ENCODE results near the gene INPP5F.

The INPP5F gene

DNA sequence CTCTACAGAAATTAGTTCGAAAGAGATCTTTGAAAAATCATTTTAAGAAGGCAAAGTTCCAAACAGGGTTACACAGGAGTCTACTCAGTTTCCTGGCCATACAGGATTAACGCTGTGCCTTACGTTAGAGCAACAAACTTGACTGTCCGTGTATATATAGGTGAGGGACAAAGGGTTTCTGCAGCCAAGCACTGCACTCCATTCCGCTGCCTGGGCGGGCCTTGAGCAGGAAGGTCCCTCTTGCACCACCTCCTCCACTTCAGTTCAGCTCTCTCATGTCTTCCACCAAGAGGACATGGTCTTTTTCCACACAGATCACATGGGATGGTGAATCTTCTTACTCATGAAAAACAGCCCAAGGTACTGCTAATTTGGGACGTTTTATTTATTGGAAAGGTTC, 103.6 kb downstream of the INPP5F start:
- no peaks in the 10 kb centered on the region for H3K9me3 Mint-ChIP-seq (ENCODE audit: low read depth)
- no peaks in the 10 kb centered on the region for H3K27me3 Mint-ChIP-seq
- H3K27ac Mint-ChIP-seq = peak overlapping the region; percentile 23
- peaks cover 12% of the 10 kb centered on the region for H3K36me3 Mint-ChIP-seq
- no peak overlapping the region for H3K4me3 Mint-ChIP-seq
- H3K4me1 Mint-ChIP-seq (ENCODE audit: low read depth) = peaks cover 7% of the 10 kb centered on the region

DNA sequence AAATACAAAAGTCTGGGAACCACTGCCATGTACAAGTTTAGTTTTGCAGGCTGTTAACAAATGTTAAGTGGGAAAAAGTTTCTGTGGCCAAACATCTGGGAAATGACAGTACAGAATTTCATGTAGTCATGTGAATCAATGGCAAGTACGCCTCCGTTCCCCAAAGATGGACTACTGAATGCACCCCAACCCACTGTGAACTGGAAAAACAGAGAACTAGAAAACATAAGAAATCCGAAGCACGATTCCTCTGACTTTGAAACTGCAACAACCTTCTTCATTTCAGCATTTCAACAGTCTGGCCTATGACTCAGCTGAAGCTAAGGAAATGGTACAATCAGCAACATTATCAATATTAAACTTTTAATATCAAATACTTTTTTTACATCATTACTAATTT, 105.0 kb downstream of the INPP5F start:
- Mint-ChIP-seq H3K36me3 (peaks cover 20% of the 10 kb centered on the region), H3K27ac (no peak overlapping the region), H3K9me3 (ENCODE audit: low read depth) (no peaks in the 10 kb centered on the region), H3K4me1 (ENCODE audit: low read depth) (peaks cover 11% of the 10 kb centered on the region), H3K27me3 (no peaks in the 10 kb centered on the region), H3K4me3 (no peak overlapping the region)

DNA sequence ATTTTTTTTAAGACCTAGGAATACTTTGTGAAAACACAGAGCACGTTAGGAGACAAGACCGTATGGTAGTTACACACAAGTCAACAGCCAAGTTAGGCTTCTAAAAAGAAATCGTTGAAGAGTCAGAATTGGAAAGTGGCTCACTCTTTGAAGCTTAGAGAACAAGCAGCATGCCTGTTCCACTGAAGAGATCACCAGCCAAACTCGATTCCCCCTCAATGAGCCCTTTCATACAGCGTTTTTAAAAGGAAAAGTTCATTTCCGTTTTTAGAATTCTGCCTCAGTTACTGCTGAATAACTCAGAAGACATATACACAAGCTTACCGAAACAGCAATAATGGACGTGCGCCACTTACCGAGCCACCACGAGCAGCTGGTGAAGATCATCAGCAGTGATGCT, 105.8 kb downstream of the INPP5F start:
- peak overlapping the region; percentile 54 for H3K27ac Mint-ChIP-seq
- H3K36me3 Mint-ChIP-seq = peaks cover 22% of the 10 kb centered on the region
- no peaks in the 10 kb centered on the region for H3K9me3 Mint-ChIP-seq (ENCODE audit: low read depth)

DNA sequence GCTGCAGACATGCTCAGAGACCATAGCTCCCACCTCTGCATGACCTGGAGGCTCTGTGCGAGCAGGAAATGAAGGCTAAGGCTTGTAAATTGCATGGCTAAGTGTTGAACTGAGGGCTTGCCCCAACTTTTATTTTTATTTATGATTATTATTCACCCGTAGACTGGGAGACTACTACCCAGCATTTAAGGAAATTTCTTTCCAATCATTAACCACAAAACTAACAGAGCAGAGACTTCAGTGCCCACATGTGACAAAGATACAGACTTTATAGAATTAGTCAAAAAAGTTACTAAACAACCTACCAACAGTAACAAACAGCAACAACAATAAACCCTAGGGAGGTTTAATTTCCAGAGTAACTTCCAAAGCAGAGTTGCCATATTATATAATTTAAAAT, 107.1 kb downstream of the INPP5F start:
- no peaks in the 10 kb centered on the region for H3K9me3 Mint-ChIP-seq (ENCODE audit: low read depth)
- H3K4me1 Mint-ChIP-seq (ENCODE audit: low read depth) = peaks cover 18% of the 10 kb centered on the region
- no peaks in the 10 kb centered on the region for H3K27me3 Mint-ChIP-seq
- H3K27ac Mint-ChIP-seq = peak overlapping the region; percentile 54
- peaks cover 24% of the 10 kb centered on the region for H3K36me3 Mint-ChIP-seq
- no peak overlapping the region for H3K4me3 Mint-ChIP-seq

More for the DNA sequence above, 105.8 kb downstream of the INPP5F start:
- Mint-ChIP-seq H3K4me1 (ENCODE audit: low read depth) (peaks cover 11% of the 10 kb centered on the region), H3K27me3 (no peaks in the 10 kb centered on the region), H3K4me3 (no peak overlapping the region)

DNA sequence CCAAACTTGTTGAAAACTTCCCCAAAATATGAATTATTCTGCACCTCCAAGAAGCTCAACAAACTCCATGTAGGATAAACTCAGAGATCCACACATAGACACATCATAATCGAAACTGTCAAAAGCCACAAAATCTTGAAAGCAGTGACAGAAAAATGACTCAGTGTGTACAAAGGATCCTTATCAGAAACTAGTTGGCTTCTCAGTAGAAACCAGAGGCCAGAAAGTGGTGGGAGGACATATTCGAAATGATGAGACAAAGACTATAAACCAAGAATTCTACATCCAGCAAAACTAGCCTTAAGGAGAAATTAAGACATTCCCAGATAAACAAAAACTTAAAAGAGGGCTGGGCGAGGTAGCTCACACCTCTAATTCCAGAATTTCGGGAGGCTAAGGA, 108.3 kb downstream of the INPP5F start:
- Mint-ChIP-seq H3K36me3 (peaks cover 24% of the 10 kb centered on the region), H3K4me3 (peak overlapping the region; percentile 49), H3K27ac (peak overlapping the region; percentile 64), H3K9me3 (ENCODE audit: low read depth) (no peaks in the 10 kb centered on the region), H3K4me1 (ENCODE audit: low read depth) (peaks cover 18% of the 10 kb centered on the region), H3K27me3 (no peaks in the 10 kb centered on the region)

DNA sequence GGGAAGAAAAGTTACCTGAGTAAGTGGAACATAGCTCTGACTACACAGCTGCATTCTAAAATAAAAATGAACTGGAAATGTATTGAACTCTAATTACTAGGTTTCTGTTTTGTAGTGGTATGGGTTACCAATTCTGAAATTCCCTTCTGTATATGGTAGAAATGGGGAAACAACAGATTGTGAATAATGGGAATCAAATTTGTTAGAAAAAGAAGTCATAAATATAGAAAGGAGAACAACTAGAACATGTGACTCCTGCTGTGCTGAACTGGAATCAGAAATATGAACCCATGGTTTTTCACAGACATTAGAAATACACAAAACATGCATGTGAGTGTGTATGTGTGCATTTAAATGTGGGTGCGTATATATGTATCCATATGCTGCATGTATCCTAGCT, 119.8 kb downstream of the INPP5F start:
- H3K4me1 Mint-ChIP-seq (ENCODE audit: low read depth) = no peaks in the 10 kb centered on the region
- H3K36me3 Mint-ChIP-seq = peaks cover 17% of the 10 kb centered on the region
- no peak overlapping the region for H3K4me3 Mint-ChIP-seq
- H3K27me3 Mint-ChIP-seq = no peaks in the 10 kb centered on the region
- no peaks in the 10 kb centered on the region for H3K9me3 Mint-ChIP-seq (ENCODE audit: low read depth)
- H3K27ac Mint-ChIP-seq = no peak overlapping the region

DNA sequence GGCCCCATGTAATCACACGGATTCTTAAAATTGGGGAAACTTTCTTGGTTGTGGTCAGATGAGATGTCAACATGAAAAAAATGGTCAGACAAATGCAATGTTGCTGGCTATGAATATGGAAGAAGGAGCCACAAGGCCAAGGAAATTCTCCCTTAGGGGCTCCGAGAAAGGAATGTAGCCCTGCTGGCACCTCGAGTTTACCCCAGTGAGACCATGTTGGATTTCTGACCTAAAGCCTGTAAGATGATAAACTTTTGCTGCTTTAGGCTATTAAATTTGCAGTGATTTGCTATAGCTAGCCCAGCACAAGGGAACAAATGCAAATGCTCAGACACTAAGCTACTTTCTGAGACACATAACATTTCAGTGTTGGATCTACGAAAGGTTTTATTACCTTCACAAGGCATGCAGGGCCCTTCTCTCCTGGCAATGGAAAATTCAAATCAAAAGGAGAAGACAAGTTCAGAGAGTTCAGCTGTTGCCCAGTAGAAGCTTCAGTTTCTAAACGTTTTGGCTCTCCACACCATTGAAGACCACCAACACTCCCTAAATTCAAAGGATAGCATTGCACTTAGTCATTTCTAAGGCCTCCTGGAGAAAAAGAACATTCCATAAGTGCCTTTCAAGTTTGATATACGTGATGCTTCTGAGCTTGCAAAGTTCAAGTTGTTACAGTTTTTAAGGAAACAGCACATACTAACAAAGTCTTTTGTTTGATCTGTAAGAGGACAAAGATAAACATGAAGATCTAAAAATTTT, 123.4 kb downstream of the INPP5F start:
- peaks cover 8% of the 10 kb centered on the region for H3K36me3 Mint-ChIP-seq
- no peak overlapping the region for H3K4me3 Mint-ChIP-seq
- H3K27ac Mint-ChIP-seq = no peak overlapping the region
- H3K4me1 Mint-ChIP-seq (ENCODE audit: low read depth) = no peaks in the 10 kb centered on the region
- no peaks in the 10 kb centered on the region for H3K9me3 Mint-ChIP-seq (ENCODE audit: low read depth)
- H3K27me3 Mint-ChIP-seq = no peaks in the 10 kb centered on the region

DNA sequence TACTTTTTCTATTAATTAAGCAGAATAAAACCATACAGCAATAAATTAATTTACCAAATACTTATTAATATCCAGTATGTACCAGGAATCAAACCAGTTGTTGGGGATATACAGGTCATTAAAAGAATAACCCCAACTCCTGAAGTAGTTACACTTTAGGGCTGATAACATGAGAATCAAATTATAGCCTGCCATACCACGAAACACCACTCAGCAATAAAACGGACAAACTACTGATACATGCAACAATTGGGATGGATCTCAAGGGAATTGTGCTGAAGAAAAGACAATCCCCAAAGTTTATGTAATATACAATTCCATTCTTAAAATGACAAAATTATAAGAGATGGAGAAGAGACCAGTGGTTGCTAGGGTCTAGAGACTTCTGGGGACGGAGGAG, 124.1 kb downstream of the INPP5F start:
- Mint-ChIP-seq H3K4me3 (no peak overlapping the region), H3K9me3 (ENCODE audit: low read depth) (no peaks in the 10 kb centered on the region), H3K27ac (no peak overlapping the region), H3K4me1 (ENCODE audit: low read depth) (peaks cover under 1% of the 10 kb centered on the region), H3K27me3 (no peaks in the 10 kb centered on the region), H3K36me3 (peaks cover 7% of the 10 kb centered on the region)

DNA sequence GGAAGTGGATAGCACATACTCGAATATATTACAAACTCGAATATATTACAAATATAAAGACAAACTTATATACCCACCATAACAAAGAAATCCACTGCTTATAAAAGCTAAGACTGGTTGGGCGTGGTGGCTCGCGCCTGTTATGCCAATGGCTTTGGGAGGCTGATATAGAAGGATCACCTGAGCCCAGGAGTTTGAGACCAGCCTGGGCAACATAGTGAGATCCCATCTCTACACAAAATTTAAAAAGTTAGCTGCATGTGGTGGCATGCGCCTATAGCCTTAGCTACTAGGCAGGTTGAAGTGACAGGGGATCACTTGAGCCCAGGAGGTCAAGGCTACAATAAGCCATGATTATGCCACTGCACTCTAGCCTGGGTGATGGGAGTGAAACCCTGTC, 126.4 kb downstream of the INPP5F start:
- Mint-ChIP-seq H3K9me3 (ENCODE audit: low read depth) (no peaks in the 10 kb centered on the region), H3K36me3 (peaks cover 4% of the 10 kb centered on the region), H3K27ac (no peak overlapping the region), H3K4me3 (no peak overlapping the region), H3K27me3 (no peaks in the 10 kb centered on the region), H3K4me1 (ENCODE audit: low read depth) (peaks cover 2% of the 10 kb centered on the region)

DNA sequence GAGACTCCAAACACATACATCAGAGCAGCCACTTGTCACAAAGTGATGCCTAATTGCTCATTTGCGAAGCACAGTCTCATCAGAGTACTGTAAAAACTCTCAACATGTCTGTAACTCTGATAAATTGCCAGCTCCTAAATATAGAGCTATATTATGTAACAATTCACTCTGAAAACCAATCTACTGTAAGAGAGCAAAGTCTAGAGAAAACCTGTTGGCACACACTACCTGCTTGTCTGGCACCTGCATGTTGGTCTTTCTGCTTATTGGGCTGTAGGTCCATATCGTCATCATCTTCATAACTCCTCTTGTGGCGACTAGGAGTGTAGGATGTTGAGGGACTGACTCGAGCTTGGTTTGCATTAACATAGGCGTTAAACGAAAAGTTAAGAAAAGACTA, 127.0 kb downstream of the INPP5F start:
- Mint-ChIP-seq H3K4me1 (ENCODE audit: low read depth) (peaks cover 2% of the 10 kb centered on the region), H3K27me3 (no peaks in the 10 kb centered on the region), H3K9me3 (ENCODE audit: low read depth) (no peaks in the 10 kb centered on the region), H3K4me3 (no peak overlapping the region), H3K36me3 (peaks cover 4% of the 10 kb centered on the region), H3K27ac (no peak overlapping the region)

DNA sequence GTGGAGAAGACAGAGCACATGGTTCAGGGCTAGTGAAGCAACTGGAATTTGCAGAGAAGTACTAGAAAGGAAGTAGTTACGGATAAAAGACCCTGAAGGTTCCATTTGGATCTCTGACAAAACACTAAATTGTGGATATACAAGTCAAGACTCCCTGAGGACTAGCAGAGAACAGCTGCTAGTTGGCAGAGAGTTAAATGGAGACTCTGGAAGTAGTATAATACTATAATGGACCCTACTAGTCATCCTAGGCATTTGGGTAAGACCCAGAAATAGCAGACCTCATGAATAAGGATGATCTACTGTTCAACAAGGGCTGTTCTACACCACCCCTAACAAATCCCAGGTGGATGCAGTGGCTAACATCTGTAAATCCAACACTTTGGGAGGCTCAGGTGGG, 127.7 kb downstream of the INPP5F start:
- Mint-ChIP-seq H3K27me3 (no peaks in the 10 kb centered on the region), H3K9me3 (ENCODE audit: low read depth) (no peaks in the 10 kb centered on the region), H3K27ac (no peak overlapping the region), H3K4me1 (ENCODE audit: low read depth) (peaks cover 2% of the 10 kb centered on the region), H3K36me3 (peaks cover 4% of the 10 kb centered on the region), H3K4me3 (no peak overlapping the region)

DNA sequence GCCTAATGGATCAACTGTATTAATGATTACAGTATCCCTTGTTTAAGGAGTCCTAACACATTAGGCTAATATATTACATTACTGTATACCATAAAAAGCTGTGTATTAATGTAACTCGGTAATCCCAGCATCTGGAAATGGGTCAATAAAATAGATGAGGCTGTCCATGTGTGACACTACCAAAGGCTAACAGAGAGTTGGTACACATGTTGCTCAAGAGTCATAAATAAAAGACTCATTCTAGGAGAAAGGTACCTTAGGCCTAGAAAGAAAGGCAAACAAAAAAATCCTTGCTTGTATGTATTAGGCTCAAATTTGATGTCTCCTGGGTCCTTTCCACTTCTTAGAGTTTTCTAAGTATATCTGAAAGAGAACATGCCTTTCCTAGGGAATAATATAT, 132.2 kb downstream of the INPP5F start:
- Mint-ChIP-seq H3K36me3 (peaks cover 2% of the 10 kb centered on the region), H3K4me1 (ENCODE audit: low read depth) (peaks cover 32% of the 10 kb centered on the region), H3K9me3 (ENCODE audit: low read depth) (no peaks in the 10 kb centered on the region), H3K27me3 (no peaks in the 10 kb centered on the region), H3K27ac (no peak overlapping the region), H3K4me3 (no peak overlapping the region)

DNA sequence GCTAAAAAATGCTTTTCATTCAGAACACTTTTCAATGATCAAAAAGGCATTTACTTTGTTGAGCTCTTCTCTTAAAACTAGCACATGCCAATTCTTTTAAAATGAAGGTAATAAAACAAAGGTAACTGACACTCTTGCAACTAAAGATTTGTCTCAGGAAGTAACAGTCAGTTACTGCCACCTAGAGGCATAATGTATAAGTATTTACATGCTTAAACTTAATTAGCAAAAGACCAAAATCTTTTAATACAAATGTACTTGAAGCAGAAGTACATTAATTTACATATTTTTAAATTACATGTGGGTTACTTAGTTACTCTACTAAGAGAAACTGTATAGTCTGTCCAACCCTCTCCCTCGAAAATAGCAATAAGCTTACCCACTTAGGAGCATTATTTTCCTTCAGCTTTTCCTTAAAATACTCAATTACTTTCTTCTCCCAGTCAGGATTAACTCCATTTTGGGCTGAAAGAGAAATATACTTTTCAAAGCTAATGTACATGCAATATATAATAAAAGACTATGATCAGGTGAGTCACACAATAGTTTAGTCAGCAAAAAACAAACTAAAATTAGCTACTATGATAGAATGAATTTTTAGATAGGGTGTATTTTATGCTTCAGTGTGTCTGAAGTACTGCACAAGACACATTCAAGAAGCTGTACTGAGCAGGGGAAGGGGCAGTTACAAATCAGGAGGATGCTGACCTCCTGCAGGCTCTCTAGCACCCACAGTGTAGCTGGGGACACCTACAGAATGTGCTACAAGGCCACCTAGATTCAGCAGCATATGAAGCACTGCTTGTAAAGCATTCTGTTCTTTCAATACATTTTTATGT, 133.8 kb downstream of the INPP5F start:
- no peak overlapping the region for H3K27ac Mint-ChIP-seq
- peaks cover 9% of the 10 kb centered on the region for H3K36me3 Mint-ChIP-seq
- H3K9me3 Mint-ChIP-seq (ENCODE audit: low read depth) = no peaks in the 10 kb centered on the region
- H3K27me3 Mint-ChIP-seq = no peaks in the 10 kb centered on the region
- H3K4me1 Mint-ChIP-seq (ENCODE audit: low read depth) = peaks cover 36% of the 10 kb centered on the region
- no peak overlapping the region for H3K4me3 Mint-ChIP-seq

DNA sequence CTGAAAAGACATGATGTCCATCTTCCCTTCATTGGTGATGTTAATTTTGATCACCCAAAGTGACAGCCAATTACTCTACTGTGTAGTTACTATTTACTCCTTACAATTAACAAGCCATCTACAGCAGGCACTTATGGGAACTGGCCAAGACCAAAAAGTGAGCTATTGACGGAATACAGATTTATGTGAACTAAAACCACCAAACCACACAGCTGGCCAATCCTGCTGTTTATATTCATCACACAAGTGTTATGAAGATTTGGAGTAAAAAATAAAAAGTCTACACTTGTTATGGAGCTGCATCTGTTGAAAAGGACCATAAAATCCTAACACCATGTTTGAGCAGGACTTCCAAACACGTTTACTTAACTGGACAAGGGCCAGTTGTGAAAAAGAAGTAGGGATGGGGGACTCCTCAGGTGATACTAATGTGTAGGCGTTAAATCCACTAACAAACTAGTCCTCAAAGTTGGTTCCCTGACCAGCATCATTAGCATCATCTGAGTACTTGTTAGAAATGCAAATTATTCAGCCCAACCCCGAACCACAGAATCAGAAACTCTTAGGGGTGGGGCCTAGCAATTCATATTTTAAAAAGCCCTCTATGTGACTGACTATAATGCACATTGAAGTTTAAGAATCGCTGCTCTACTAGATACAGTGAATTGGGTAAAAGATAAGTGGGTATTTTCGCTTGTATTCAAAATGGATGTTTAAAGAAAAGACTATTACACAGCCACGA, 135.2 kb downstream of the INPP5F start:
- Mint-ChIP-seq H3K27me3 (no peaks in the 10 kb centered on the region), H3K27ac (peak overlapping the region; percentile 13), H3K9me3 (ENCODE audit: low read depth) (no peaks in the 10 kb centered on the region), H3K36me3 (peaks cover 14% of the 10 kb centered on the region), H3K4me3 (no peak overlapping the region), H3K4me1 (ENCODE audit: low read depth) (peaks cover 42% of the 10 kb centered on the region)

DNA sequence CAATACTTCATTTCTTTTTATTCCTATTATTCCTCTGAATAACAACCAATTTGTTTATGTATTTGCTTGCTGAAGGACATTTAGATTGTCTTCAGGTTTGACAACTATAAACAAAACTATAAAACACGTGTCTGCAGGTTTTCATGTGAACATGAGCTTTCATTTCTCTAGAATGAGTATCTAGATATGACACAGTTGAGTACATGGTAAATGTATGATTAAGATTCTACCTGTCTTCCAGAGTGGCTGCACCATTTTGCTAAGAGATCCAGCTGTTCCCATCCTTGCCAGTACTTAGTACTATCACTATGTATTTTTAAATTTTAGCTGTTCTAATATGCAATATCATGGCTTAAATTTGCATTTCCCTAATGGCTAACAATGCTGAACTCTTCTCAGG, 136.7 kb downstream of the INPP5F start:
- H3K36me3 Mint-ChIP-seq = peaks cover 16% of the 10 kb centered on the region
- no peak overlapping the region for H3K27ac Mint-ChIP-seq
- H3K9me3 Mint-ChIP-seq (ENCODE audit: low read depth) = no peaks in the 10 kb centered on the region
- H3K4me3 Mint-ChIP-seq = no peak overlapping the region
- H3K27me3 Mint-ChIP-seq = no peaks in the 10 kb centered on the region
- peaks cover 51% of the 10 kb centered on the region for H3K4me1 Mint-ChIP-seq (ENCODE audit: low read depth)

Data from activated naive CD8-positive, alpha-beta T cell (primary cell).